ENCODE results near the gene TLDC2.
"Not testable (repeated sequence)": the region's sequence is repeated elsewhere in the genome, so short reads cannot be mapped to it uniquely, and the experiment has no call there.

TLDC2 gene

GRCh38 chr20:36875702-36876472, at the start of gene TLDC2:
TLDC2 (plus strand) TSS chr20:36876138; CDS start chr20:36876175, 37 bp downstream.
- FAIRE-seq: no peak

GRCh38 chr20:36826554-36827244, 49.2 kb upstream of the TLDC2 start:
- no peak for FAIRE-seq

- no peak for FAIRE-seq
These were observed 48.2 kb upstream of the TLDC2 start for GRCh38 chr20:36827541-36828279.

- FAIRE-seq: no peak
These were observed 44.9 kb upstream of the TLDC2 start for GRCh38 chr20:36830791-36831691.

GRCh38 chr20:36832791-36833190, 43.1 kb upstream of the TLDC2 start:
- no peak for FAIRE-seq

- no peak for FAIRE-seq
These were observed 42.5 kb upstream of the TLDC2 start for GRCh38 chr20:36833275-36834020.

GRCh38 chr20:36835025-36835424, 40.9 kb upstream of the TLDC2 start:
- FAIRE-seq: no peak

GRCh38 chr20:36835453-36836198, 40.3 kb upstream of the TLDC2 start:
- no peak for FAIRE-seq

GRCh38 chr20:36836591-36837269, 39.2 kb upstream of the TLDC2 start:
- FAIRE-seq: no peak

GRCh38 chr20:36838376-36838775, 37.6 kb upstream of the TLDC2 start:
- FAIRE-seq: not testable (repeated sequence)

GRCh38 chr20:36839150-36839549, 36.8 kb upstream of the TLDC2 start:
- no peak for FAIRE-seq

GRCh38 chr20:36841030-36841429, 34.9 kb upstream of the TLDC2 start:
- not testable (repeated sequence) for FAIRE-seq

- no peak for FAIRE-seq
These were observed 30.5 kb upstream of the TLDC2 start for GRCh38 chr20:36845288-36845971.

- FAIRE-seq: no peak
These were observed 28.8 kb upstream of the TLDC2 start for GRCh38 chr20:36847009-36847709.

- FAIRE-seq: no peak
These were observed 28.3 kb upstream of the TLDC2 start for GRCh38 chr20:36847710-36848040.

- no peak for FAIRE-seq
These were observed 27.8 kb upstream of the TLDC2 start for GRCh38 chr20:36848078-36848660.

GRCh38 chr20:36848677-36849076, 27.3 kb upstream of the TLDC2 start:
- FAIRE-seq: no peak

- FAIRE-seq: no peak
These were observed 26.4 kb upstream of the TLDC2 start for GRCh38 chr20:36849333-36850065.
